Caco-2 (cell line): ENCODE results near the gene PIK3C2G. TPM values are rescaled to one million over a fixed set of nuclear protein-coding genes. Genes with fewer than 3 reads are reported as not detected.

ENCODE experiments used
- BruUV-seq: library from RNA; stranded (reverse); fragments of 400-500 nt; replicated peaks from 2 replicates; lab custom pipeline; 2021; lab: Mats Ljungman, UMichigan
- CTCF ChIA-PET: fragments of 300-600 bp; sonication (Branson Sonifier 250); formaldehyde crosslinking; loops from one replicate; lab custom pipeline; 2022; ENCODE audit warnings: antibody characterized with exemption; lab: Charles Lee
- POLR2A ChIA-PET: fragments of 300-600 bp; sonication (Branson Sonifier 250); formaldehyde crosslinking; loops from one replicate; lab custom pipeline; 2022; ENCODE audit warnings: antibody characterized with exemption; lab: Charles Lee
- DNase-seq, 2 experiments: peaks; one replicate each; pipeline versions ENCODE4 v3.0.0 to v3.0.0-alpha.2; 2020 to 2022
- H3K27me3 ChIP-seq: replicated peaks from 2 replicates; pipeline ENCODE4 v1.6.0; 2011; ENCODE audit warnings: low read length; ENCODE audit not compliant: control insufficient read depth, insufficient read depth
- H3K36me3 ChIP-seq: 2 replicates; pipeline ENCODE4 v1.5.1; 2011; ENCODE audit warnings: low read length; ENCODE audit not compliant: control insufficient read depth, insufficient read depth
- H3K4me1 ChIP-seq: fragments of 250-450 bp; sonication (Bioruptor Pico); 2 replicates; pipeline ENCODE4 v1.5.1; 2020; ENCODE audit warnings: mild to moderate bottlenecking
- H3K4me3 ChIP-seq: 2 replicates; pipeline ENCODE4 v1.5.1; 2011; ENCODE audit warnings: low read depth, mild to moderate bottlenecking, control low read depth, low read length
- H3K9me3 ChIP-seq: fragments of 250-450 bp; sonication (Bioruptor Pico); 2 replicates; pipeline ENCODE4 v1.5.1; 2020; ENCODE audit warnings: mild to moderate bottlenecking, moderate library complexity
- H3K27ac Mint-ChIP-seq: one replicate; pipeline ENCODE4 v1.8.0; 2022; ENCODE audit warnings: mixed read lengths; ENCODE audit not compliant: unreplicated experiment
- H3K27me3 Mint-ChIP-seq: one replicate; pipeline ENCODE4 v1.8.0; 2022; ENCODE audit warnings: mixed read lengths; ENCODE audit not compliant: insufficient read depth, unreplicated experiment
- H3K36me3 Mint-ChIP-seq: one replicate; pipeline ENCODE4 v1.8.0; 2022; ENCODE audit warnings: mild to moderate bottlenecking, mixed read lengths; ENCODE audit not compliant: insufficient read depth, unreplicated experiment
- H3K4me1 Mint-ChIP-seq: one replicate; pipeline ENCODE4 v1.8.0; 2022; ENCODE audit warnings: low read depth, mixed read lengths; ENCODE audit not compliant: unreplicated experiment
- H3K4me3 Mint-ChIP-seq: one replicate; pipeline ENCODE4 v1.8.0; 2022; ENCODE audit warnings: mild to moderate bottlenecking, moderate library complexity, mixed read lengths; ENCODE audit not compliant: unreplicated experiment
- H3K9me3 Mint-ChIP-seq: one replicate; pipeline ENCODE4 v1.8.0; 2022; ENCODE audit warnings: mixed read lengths; ENCODE audit not compliant: unreplicated experiment
- intact Hi-C: fragments of 100-400 bp; cut with micrococcal nuclease; formaldehyde crosslinking; loops from one replicate; pipeline ENCODE4 v1.10.0; 2022; ENCODE audit not compliant: unreplicated experiment
- total RNA-seq: library from RNA; stranded (reverse); gene quantifications from 2 replicates; pipeline ENCODE4 v1.2.3, GENCODE V29; 2022
- TF ChIP-seq, protein P1 (sequence below), 2 experiments: fragments of 200-600 bp in 1 of 2; IDR thresholded peaks; 1 replicate in 1 of 2; 2 replicates in 1 of 2; pipeline versions ENCODE4 v1.5.1 to v1.8.0; 2011 to 2022; ENCODE audit warnings: antibody characterized with exemption in 1 of 2, control low read depth in 1 of 2, inconsistent platforms in 1 of 2, low read depth in 1 of 2, low read length in 1 of 2, mild to moderate bottlenecking in 1 of 2, moderate library complexity in 1 of 2; ENCODE audit not compliant: insufficient read depth in 1 of 2, severe bottlenecking in 1 of 2, unreplicated experiment in 1 of 2

The PIK3C2G gene
- total RNA-seq, 1 experiment from 2014 or later, result not detected

- CTCF ChIA-PET, result interaction anchor here (1.2 kb wide), 1 partner anchor 23 kb away, joined by 3 read pairs; no protein-coding TSS in a partner anchor
- TF ChIP-seq, protein P1, sequence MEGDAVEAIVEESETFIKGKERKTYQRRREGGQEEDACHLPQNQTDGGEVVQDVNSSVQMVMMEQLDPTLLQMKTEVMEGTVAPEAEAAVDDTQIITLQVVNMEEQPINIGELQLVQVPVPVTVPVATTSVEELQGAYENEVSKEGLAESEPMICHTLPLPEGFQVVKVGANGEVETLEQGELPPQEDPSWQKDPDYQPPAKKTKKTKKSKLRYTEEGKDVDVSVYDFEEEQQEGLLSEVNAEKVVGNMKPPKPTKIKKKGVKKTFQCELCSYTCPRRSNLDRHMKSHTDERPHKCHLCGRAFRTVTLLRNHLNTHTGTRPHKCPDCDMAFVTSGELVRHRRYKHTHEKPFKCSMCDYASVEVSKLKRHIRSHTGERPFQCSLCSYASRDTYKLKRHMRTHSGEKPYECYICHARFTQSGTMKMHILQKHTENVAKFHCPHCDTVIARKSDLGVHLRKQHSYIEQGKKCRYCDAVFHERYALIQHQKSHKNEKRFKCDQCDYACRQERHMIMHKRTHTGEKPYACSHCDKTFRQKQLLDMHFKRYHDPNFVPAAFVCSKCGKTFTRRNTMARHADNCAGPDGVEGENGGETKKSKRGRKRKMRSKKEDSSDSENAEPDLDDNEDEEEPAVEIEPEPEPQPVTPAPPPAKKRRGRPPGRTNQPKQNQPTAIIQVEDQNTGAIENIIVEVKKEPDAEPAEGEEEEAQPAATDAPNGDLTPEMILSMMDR (IDR thresholded peaks at IDR 0.05; ENCODE audit: insufficient read depth in 1 of 2, low read depth in 1 of 2, low read length in 1 of 2, severe bottlenecking in 1 of 2, unreplicated experiment in 1 of 2), result no peak
- H3K27ac Mint-ChIP-seq, result no peak overlapping the region
Measured at GRCh38 chr12:18296909-18297280, 35.6 kb downstream of the PIK3C2G start.

GRCh38 chr12:18297902-18298301 lies 36.6 kb downstream of the PIK3C2G start:
- H3K36me3 ChIP-seq, result no peaks in the 10 kb centered on the region
- BruUV-seq, result no TSS peak
- TF ChIP-seq, protein P1 (IDR thresholded peaks at IDR 0.05; ENCODE audit: insufficient read depth in 1 of 2, low read depth in 1 of 2, low read length in 1 of 2, severe bottlenecking in 1 of 2, unreplicated experiment in 1 of 2), result no peak
- intact Hi-C loops, result no loop called here
- peaks cover 9% of the 10 kb centered on the region; the same call in 1 of the 2 replicates for H3K9me3 ChIP-seq
- ChIA-PET CTCF (no interaction called here), POLR2A (no interaction called here)
- H3K4me1 ChIP-seq, result no peaks in the 10 kb centered on the region
- Mint-ChIP-seq H3K9me3 (peaks cover 18% of the 10 kb centered on the region), H3K27me3 (no peaks in the 10 kb centered on the region), H3K36me3 (no peaks in the 10 kb centered on the region), H3K4me1 (no peaks in the 10 kb centered on the region), H3K4me3 (no peak overlapping the region), H3K27ac (no peak overlapping the region)
- H3K4me3 ChIP-seq, result no peak overlapping the region
- H3K27me3 ChIP-seq, result no peaks in the 10 kb centered on the region
- DNase-seq, result no peak

More at GRCh38 chr12:18296909-18297280, 35.6 kb downstream of the PIK3C2G start:
- no peaks in the 10 kb centered on the region for H3K4me1 ChIP-seq
- no peak overlapping the region for H3K4me3 ChIP-seq
- POLR2A ChIA-PET, result no interaction called here
- no peaks in the 10 kb centered on the region for H3K36me3 Mint-ChIP-seq
- H3K4me1 Mint-ChIP-seq, result no peaks in the 10 kb centered on the region
- no peak overlapping the region for H3K4me3 Mint-ChIP-seq
- intact Hi-C loops, result no loop called here
- no peaks in the 10 kb centered on the region for H3K36me3 ChIP-seq
- BruUV-seq, result no TSS peak
- H3K9me3 Mint-ChIP-seq, result peaks cover 14% of the 10 kb centered on the region
- H3K9me3 ChIP-seq, result peaks cover 8% of the 10 kb centered on the region; the same call in 1 of the 2 replicates
- DNase-seq, result no peak
- no peaks in the 10 kb centered on the region for H3K27me3 ChIP-seq
- no peaks in the 10 kb centered on the region for H3K27me3 Mint-ChIP-seq

GRCh38 chr12:18302809-18303430 lies 41.6 kb downstream of the PIK3C2G start:
- no peaks in the 10 kb centered on the region for H3K27me3 Mint-ChIP-seq
- BruUV-seq, result no TSS peak
- intact Hi-C loops, result no loop called here

More at GRCh38 chr12:18302809-18303430, 41.6 kb downstream of the PIK3C2G start:
- H3K4me1 Mint-ChIP-seq, result no peaks in the 10 kb centered on the region
- no peak overlapping the region for H3K4me3 Mint-ChIP-seq
- ChIA-PET CTCF (no interaction called here), POLR2A (no interaction called here)
- H3K4me3 ChIP-seq, result no peak overlapping the region
- peaks cover 9% of the 10 kb centered on the region; the same call in 1 of the 2 replicates for H3K9me3 ChIP-seq
- H3K27me3 ChIP-seq, result no peaks in the 10 kb centered on the region
- no peak overlapping the region for H3K27ac Mint-ChIP-seq
- TF ChIP-seq, protein P1 (IDR thresholded peaks at IDR 0.05; ENCODE audit: insufficient read depth in 1 of 2, low read depth in 1 of 2, low read length in 1 of 2, severe bottlenecking in 1 of 2, unreplicated experiment in 1 of 2), result no peak
- no peaks in the 10 kb centered on the region for H3K4me1 ChIP-seq
- no peak for DNase-seq
- no peaks in the 10 kb centered on the region for H3K36me3 ChIP-seq
- no peaks in the 10 kb centered on the region for H3K36me3 Mint-ChIP-seq
- peaks cover 25% of the 10 kb centered on the region for H3K9me3 Mint-ChIP-seq
